NCI-H226 (cell line): ENCODE measurements around the gene ADGRL3.

Experiments
- DNase-seq: peaks from one replicate; pipeline ENCODE4 v3.0.0-alpha.2; 2015

Gene ADGRL3

GRCh38 chr4:61431131-61431530, 231.0 kb downstream of the ADGRL3 start:
- DNase-seq, result no peak

- DNase-seq, result no peak
Observed at GRCh38 chr4:61437923-61438322, 237.8 kb downstream of the ADGRL3 start.

DNA sequence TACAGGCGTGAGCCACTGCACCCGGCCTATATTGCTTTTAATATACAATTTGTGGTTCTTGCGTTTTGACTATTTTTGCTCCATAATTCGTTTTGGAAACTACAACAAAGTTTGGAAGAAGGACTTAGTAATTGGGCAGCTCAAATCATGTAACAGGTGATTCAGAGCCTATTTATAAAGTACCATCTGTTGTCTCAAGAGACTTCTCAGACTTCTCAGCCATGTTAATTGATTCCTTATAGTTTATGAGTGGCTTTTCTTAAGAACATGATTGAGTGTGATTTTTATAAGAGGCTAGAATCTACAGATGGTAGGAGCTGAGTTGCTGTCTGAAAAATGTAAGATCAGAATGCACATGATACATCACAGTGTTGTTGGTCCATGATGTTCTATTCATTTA, 240.2 kb downstream of the ADGRL3 start:
- no peak for DNase-seq

- no peak for DNase-seq
Observed at GRCh38 chr4:61442936-61443335, 242.8 kb downstream of the ADGRL3 start.

GRCh38 chr4:61443813-61444510, 243.8 kb downstream of the ADGRL3 start:
- peak; percentile 50 for DNase-seq

DNA sequence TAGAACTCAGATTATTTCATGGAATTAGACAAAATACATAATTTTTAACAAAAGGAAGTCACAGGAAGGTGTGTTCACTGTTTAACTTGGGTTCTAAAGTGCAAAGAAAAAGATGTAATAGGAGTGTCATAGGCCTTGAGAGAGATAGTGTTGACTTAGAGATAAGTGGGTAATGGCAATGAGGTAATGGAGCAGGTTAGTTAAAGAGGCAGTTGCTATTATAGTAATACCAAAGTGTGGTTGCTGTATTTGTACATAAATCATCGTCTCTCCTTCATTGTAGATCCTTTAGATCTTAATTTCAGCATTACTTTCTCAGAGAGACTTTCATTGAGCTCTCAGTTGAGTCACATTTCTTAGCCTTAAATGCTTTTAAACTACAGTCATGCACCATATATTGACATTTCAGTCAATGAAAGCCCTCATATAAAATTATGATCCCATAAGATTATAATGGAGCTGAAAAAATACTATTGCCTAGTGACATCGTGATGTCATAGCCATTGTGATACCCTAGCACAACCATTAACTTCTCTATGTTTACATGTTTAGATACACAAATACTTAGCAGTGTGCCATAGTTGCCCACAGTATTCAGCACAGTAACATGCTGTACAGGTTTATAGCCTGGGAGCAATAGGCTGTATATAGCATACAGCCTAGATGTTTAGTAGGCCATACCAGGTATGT, 245.4 kb downstream of the ADGRL3 start:
- no peak for DNase-seq

DNA sequence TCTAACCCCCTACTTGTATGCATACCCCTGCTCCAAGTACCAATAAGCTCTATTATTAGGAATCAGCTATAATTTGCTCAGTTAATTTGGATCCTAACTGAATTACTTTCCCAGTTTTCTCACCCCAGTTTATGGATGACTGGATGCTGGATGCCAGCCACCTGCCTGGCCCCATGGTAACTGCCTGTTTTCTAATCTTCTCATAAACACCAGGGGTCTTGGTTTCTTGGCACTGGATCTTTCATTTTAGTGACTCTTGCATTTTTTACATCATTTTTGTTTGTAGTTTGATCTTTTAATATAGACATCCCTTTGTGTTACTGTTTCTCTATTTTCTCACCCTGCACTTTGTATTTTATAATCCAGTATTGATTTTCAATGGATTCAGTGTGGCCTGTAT, 246.8 kb downstream of the ADGRL3 start:
- no peak for DNase-seq

DNA sequence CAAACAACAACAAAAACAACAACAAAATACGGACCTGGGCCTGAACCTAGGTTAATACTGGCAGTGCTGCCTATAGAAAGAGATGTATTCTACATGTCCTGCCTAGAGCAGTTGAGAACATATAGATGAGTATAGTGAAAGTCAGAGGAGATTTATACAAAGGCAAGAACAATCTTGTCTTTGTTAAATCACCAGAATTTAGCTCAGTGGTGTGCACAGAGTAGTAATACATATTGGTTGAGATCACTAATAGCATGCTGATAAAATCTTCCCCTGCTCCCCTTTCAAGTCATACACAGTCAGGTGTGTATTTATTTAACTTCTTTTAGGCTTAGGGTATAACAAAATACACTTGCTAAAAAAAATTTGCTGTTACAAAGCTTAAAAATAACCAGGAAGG, 247.8 kb downstream of the ADGRL3 start:
- no peak for DNase-seq

DNA sequence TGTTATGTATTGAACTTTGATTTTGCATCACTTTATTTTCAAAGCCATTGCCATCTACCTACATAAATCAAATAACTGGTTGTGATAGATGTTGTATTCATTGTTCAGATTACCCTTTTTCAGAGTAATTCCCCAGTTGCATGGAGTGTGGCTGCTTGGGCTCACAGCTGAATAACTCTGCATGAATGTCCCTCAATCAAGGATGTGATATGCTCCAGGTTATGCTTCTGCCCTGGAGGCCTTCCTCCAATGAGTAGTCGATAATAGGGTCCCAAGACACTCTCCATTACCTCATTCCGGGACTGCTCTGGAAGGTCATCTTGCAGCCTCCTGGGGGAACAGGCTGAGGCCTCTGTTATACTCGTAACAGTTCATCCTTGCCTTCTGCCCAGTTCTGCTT, 251.8 kb downstream of the ADGRL3 start:
- no peak for DNase-seq

DNA sequence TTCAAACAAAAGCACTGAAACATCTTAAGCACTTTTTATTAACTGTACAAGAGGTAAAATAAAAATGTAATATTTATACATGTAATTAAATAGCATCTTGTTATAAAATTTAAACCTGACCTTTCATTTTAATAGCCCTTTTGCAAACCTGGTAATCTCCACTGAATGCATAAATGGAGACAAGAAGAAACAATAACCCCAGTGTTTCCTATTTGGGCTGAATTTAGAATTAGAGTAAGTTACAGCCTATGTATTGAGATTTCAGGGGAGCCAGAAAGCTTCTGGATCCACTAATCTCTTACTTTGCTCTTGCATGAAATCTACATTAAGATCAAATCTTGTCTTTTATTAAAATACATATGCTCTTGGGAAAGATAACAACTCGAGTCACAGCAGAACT, 261.8 kb downstream of the ADGRL3 start:
- DNase-seq, result no peak

GRCh38 chr4:61462451-61463326, 262.6 kb downstream of the ADGRL3 start:
- DNase-seq, result peak; percentile 67

GRCh38 chr4:61468024-61468720, 268.0 kb downstream of the ADGRL3 start:
- DNase-seq, result peak; percentile 88

GRCh38 chr4:61473306-61473705, 273.2 kb downstream of the ADGRL3 start:
- no peak for DNase-seq

- DNase-seq, result no peak
Observed at GRCh38 chr4:61478340-61478739, 278.2 kb downstream of the ADGRL3 start.

- no peak for DNase-seq
Observed at GRCh38 chr4:61485056-61485455, 284.9 kb downstream of the ADGRL3 start.

DNA sequence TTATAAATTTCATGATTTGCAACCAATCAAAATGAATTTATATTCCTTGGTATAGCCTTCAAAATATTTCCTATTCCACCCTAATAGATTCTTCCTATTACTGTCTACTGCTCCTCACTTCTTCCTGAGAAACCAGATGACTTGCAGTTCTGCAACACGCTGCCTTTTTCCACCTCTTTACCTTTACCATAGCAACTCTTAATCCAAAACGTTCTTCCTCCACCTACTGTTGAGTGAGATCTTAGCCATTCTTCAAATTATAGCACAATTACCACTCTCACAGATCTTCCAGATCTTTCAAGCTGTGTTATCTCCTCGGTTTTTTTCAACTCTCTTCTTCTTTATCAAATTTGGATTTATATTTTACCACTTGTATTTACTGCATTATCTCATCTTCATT, 289.8 kb downstream of the ADGRL3 start:
- no peak for DNase-seq

DNA sequence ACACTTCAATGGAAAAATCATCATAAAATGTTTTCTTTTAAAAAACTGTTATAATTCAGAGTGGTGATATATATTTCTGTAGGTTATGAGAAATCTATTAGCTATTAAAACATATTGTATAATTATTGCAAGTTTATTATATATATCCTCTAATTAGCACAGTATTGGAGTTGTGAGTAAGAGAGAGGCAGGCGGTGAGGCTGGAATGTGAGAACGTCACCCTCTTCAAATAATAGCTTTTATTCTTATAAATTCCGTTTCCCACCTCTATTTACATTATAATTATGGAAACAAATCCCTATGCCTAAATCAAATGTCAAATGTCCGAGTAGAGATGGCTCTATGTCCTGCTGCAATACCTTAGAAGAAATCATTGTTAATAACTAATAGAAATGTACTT, 292.9 kb downstream of the ADGRL3 start:
- no peak for DNase-seq

DNA sequence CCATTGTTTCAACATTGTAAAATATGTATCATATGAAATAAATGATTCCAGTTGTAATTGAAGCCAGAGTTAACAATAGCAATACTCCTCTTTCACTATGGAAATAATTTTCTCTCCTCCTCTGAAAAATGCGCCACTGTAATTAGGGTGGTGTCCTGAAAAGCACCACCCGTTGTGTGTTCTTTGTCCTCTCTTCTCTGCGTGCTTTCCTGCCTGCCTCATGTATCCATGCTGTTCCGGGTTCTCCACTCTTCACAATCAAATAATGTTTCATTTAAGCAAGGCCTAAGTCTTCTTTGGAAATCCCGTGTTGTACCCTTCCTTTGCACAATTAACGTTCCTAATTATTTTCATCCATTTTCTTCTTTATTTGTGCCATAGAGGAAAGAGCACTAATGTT, 293.3 kb downstream of the ADGRL3 start:
- no peak for DNase-seq

GRCh38 chr4:61500883-61501282, 300.8 kb downstream of the ADGRL3 start:
- DNase-seq, result no peak

DNA sequence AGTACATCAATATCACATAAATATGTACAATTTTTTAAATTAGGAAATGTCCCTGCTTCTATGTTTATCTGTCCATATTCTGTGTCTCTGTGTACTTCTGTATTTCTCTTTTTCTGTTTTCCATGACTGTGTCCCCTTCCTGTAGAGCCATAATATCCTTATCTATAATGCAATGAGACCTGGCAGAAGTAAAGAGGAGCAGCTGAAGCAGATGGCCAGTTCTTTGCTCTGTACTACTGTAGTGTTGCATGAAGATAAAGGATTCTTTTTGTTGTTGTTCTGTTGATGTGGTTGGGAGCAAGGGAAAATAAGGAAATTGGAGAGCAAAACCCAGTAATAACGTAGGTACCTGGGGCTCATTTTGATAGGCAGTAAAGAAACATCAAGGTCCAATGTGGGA, 301.7 kb downstream of the ADGRL3 start:
- no peak for DNase-seq

DNA sequence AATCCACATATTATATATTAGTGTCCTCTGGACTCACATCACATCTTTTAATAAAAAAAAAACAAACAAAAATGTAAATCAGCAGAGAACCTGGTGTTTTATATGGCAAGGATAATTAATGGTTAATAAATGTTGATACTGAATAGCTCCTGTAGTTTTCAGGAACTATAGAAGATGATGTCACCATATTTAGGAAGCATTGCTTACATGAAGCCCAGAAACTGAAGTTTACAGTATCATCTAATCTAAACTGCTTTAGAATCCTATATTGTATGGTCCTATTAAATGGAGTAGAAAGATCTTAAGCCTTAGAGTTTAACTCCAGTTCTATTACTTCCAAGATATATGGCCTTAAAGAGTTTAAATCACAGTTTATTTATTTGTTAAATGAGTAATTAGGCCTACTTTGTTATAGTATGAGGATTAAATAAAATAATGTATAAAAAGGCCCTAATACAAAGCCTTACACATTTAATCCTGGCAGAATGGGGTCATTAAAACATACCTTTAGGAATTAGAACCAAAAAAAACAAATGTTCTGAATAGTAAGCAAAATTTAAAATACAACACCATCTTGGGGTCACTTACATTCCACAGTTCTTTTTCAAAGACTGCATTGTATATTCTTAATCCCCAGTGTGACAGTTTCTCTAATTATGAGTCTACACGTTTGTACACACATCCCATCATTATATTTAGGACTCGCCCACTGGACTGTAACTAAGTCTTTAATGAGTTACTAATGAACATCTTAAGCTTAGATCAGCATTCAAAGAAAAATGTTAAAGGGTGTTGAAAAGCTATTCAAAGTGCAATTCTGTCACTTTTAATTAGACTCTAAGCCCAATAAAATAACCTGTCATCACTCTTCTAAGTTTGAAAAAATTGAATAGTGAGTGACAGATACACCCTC, 305.9 kb downstream of the ADGRL3 start:
- DNase-seq, result no peak

DNA sequence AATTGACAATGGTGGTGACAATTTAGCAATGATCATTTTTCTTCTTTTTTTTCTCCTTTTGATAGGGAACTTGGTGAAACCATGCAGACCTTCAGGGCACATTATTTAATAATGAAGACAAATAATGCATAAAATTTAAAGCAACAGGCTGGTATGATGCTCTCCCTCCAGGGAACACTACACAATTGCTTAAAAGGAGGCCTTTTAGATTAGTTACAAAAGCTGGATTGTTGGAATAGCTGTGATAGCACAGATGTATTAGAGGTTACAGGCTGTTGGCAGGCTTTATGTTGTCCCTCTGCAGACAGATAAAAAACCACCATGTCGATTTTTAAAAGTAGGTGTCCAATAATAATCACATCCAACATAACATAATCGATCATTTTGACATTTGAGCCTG, 307.0 kb downstream of the ADGRL3 start:
- no peak for DNase-seq
